B cell (primary cell): ENCODE data around the gene RPL28. TPM values are rescaled to one million over a fixed set of nuclear protein-coding genes. Genes with fewer than 3 reads are reported as not detected.

Source experiments
- ATAC-seq: fragments of 200-7000 bp; cut with Tn5 transposase; one replicate; pipeline ENCODE4 v1.10.0; 2021; ENCODE audit warnings: low read depth, mild to moderate bottlenecking, moderate number of reproducible peaks, moderate library complexity
- CTCF ChIA-PET: fragments of 350-600 bp; sonication (Branson Sonifier 250); formaldehyde crosslinking; loops from one replicate; lab custom pipeline; 2021; ENCODE audit warnings: antibody characterized with exemption, inconsistent platforms; lab: Charles Lee
- POLR2A ChIA-PET: fragments of 350-600 bp; sonication (Branson Sonifier 250); formaldehyde crosslinking; loops from one replicate; lab custom pipeline; 2021; ENCODE audit warnings: antibody characterized with exemption; lab: Charles Lee
- DNase-seq: peaks from one replicate; pipeline ENCODE4 v3.0.0; 2013
- H2AFZ ChIP-seq: 2 replicates; pipeline ENCODE4 v1.6.1; 2012; ENCODE audit warnings: mild to moderate bottlenecking, low read depth, low read length; ENCODE audit not compliant: insufficient read depth, poor library complexity, severe bottlenecking
- H3K27ac ChIP-seq, 2 donors: 1 replicate in 1 of 2; 2 replicates in 1 of 2; pipeline ENCODE4 v1.5.1; 2012 to 2013; ENCODE audit warnings: low read length in 2 of 2, mild to moderate bottlenecking in 2 of 2, moderate library complexity in 1 of 2
- H3K27me3 ChIP-seq, 4 experiments: fragments of 200-600 bp in 1 of 4; sonication (generic) in 1 of 4; replicated peaks in 1 of 4; 1 replicate in 2 of 4; 2 replicates in 2 of 4; pipeline versions ENCODE4 v1.6.1 to v1.7.0; 2013 to 2016; ENCODE audit warnings: low read length in 3 of 4, mild to moderate bottlenecking in 2 of 4, mixed read lengths in 1 of 4, moderate library complexity in 1 of 4; ENCODE audit not compliant: insufficient read depth in 4 of 4, control insufficient read depth in 3 of 4; ENCODE audit errors: control extremely low read depth in 1 of 4
- H3K36me3 ChIP-seq, 2 experiments: replicated peaks in 1 of 2; 1 replicate in 1 of 2; 2 replicates in 1 of 2; pipeline versions ENCODE4 v1.6.1 to v1.7.1; 2013; ENCODE audit warnings: low read length in 1 of 2; ENCODE audit not compliant: insufficient read depth in 2 of 2, control insufficient read depth in 1 of 2; ENCODE audit errors: control extremely low read depth in 1 of 2, extremely low read depth in 1 of 2
- H3K4me1 ChIP-seq, 2 donors: fragments of 200-600 bp in 1 of 2; sonication (generic) in 1 of 2; 1 replicate in 1 of 2; 2 replicates in 1 of 2; pipeline versions ENCODE4 v1.5.1 to v1.6.1; 2013 to 2017; ENCODE audit warnings: low read length in 2 of 2; ENCODE audit not compliant: control insufficient read depth in 2 of 2, insufficient read depth in 2 of 2
- H3K4me2 ChIP-seq: replicated peaks from 2 replicates; pipeline ENCODE3; 2012; ENCODE audit warnings: mild to moderate bottlenecking, low read depth, low read length; ENCODE audit not compliant: poor library complexity, severe bottlenecking
- H3K4me3 ChIP-seq, 5 experiments: fragments of 200-600 bp in 1 of 5; sonication (generic) in 1 of 5; 1 replicate in 3 of 5; 2 replicates in 2 of 5; pipeline versions ENCODE4 v1.5.1 to v1.7.0; 2011 to 2016; ENCODE audit warnings: low read length in 4 of 5, mild to moderate bottlenecking in 4 of 5, low read depth in 2 of 5, control low read depth in 1 of 5, moderate library complexity in 1 of 5; ENCODE audit not compliant: insufficient read depth in 1 of 5; ENCODE audit errors: control extremely low read depth in 1 of 5, extremely low read depth in 1 of 5
- H3K79me2 ChIP-seq: fragments of 200-600 bp; sonication (generic); one replicate; pipeline ENCODE4 v1.6.0; 2016; ENCODE audit warnings: low read length; ENCODE audit not compliant: control insufficient read depth, insufficient read depth
- H3K9ac ChIP-seq: fragments of 200-600 bp; sonication (generic); 2 replicates; pipeline ENCODE4 v1.6.1; 2017; ENCODE audit warnings: mild to moderate bottlenecking, low read length, moderate library complexity
- H3K9me3 ChIP-seq, 3 donors: one replicate each; pipeline versions ENCODE4 v1.6.1 to v1.7.1; 2013; ENCODE audit warnings: low read length in 2 of 3; ENCODE audit not compliant: control insufficient read depth in 2 of 3, insufficient read depth in 1 of 3; ENCODE audit errors: control extremely low read depth in 1 of 3
- H4K20me1 ChIP-seq: 2 replicates; pipeline ENCODE4 v1.6.0; 2012; ENCODE audit warnings: mild to moderate bottlenecking, low read length; ENCODE audit not compliant: insufficient read depth, control insufficient read depth, poor library complexity, severe bottlenecking
- H3K27ac Mint-ChIP-seq: one replicate; pipeline ENCODE4 v1.8.0; 2021; ENCODE audit warnings: mixed read lengths
- H3K27me3 Mint-ChIP-seq: one replicate; pipeline ENCODE4 v1.8.0; 2021; ENCODE audit warnings: mixed read lengths
- H3K4me1 Mint-ChIP-seq: one replicate; pipeline ENCODE4 v1.8.0; 2021; ENCODE audit warnings: mixed read lengths
- H3K4me3 Mint-ChIP-seq: one replicate; pipeline ENCODE4 v1.8.0; 2021; ENCODE audit warnings: mixed read lengths
- H3K9me3 Mint-ChIP-seq: one replicate; pipeline ENCODE4 v1.8.0; 2022; ENCODE audit warnings: mixed read lengths; ENCODE audit not compliant: insufficient read depth
- CTCF ChIP-seq: fragments of 200-600 bp; IDR thresholded peaks from one replicate; pipeline ENCODE4 v1.8.0; 2022; ENCODE audit warnings: antibody characterized with exemption, mild to moderate bottlenecking
- EZH2 ChIP-seq: IDR thresholded peaks from 2 replicates; pipeline ENCODE4 v1.6.1; 2012; ENCODE audit warnings: borderline replicate concordance, low read depth, mild to moderate bottlenecking, moderate library complexity, low read length; ENCODE audit not compliant: insufficient read depth, poor library complexity, severe bottlenecking
- WGBS: methylation state at CpG from one replicate; pipeline ENCODE4 v1.1.5; 2013; ENCODE audit warnings: missing lambda C conversion rate; ENCODE audit not compliant: insufficient coverage; 5-methylcytosine and 5-hydroxymethylcytosine counted together
- intact Hi-C: fragments of 100-400 bp; cut with micrococcal nuclease; formaldehyde crosslinking; loops from one replicate; pipeline ENCODE4 v1.10.0; 2022
- polyA plus RNA-seq: library from polyadenylated mRNA; depleted of rRNA; stranded (reverse); fragments of >200 nt; gene quantifications from 2 replicates; pipeline ENCODE4 v1.2.3, GENCODE V29; 2012
- total RNA-seq, 2 donors: library from RNA; stranded (reverse); fragments of 120-200 nt in 1 of 2; gene quantifications; 1 replicate in 1 of 2; 2 replicates in 1 of 2; pipeline versions ENCODE4 v1.2.3 to v1.2.4, GENCODE V29; 2013 to 2022

Gene RPL28
- total and polyA plus RNA-seq, 2 donors (not counting 1 experiment from before 2014, with no cell fraction given) = 2,578 to 4,661 TPM

GRCh38 chr19:55389386-55390317 lies 3.9 kb downstream of the RPL28 start:
- Histone ChIP-seq H3K27me3 (no peaks in the 10 kb centered on the region), H4K20me1 (peaks cover 64% of the 10 kb centered on the region), H3K9me3 (no peaks in the 10 kb centered on the region), H2AFZ (no peak overlapping the region), H3K4me1 (peaks cover 30 to 42% of the 10 kb centered on the region in 2 donors), H3K27ac (no peak overlapping the region), H3K4me3 (no peak overlapping the region), H3K79me2 (peaks cover 35% of the 10 kb centered on the region), H3K9ac (no peak overlapping the region), H3K36me3 (peaks cover 3 to 48% of the 10 kb centered on the region in 2 experiments), H3K4me2 (no peak overlapping the region)
- ATAC-seq (no peak), DNase-seq (no peak)
- TF ChIP-seq CTCF = no peak
- TF ChIP-seq EZH2 = no peak
- WGBS = 92% methylated on average over 19 of the region's 21 CpGs
- Mint-ChIP-seq H3K27me3 (no peaks in the 10 kb centered on the region), H3K27ac (peak overlapping the region; percentile 41), H3K9me3 (no peaks in the 10 kb centered on the region), H3K4me1 (peaks cover 54% of the 10 kb centered on the region), H3K4me3 (peak overlapping the region; percentile 41)
- POLR2A ChIA-PET = interaction anchor here (0.6 to 1.3 kb wide), 3 partner anchors 9 to 245 kb away, joined by 3 to 8 read pairs (median 3); partner anchors contain the start of gene UBE2S
- CTCF ChIA-PET = interaction anchor here (1.1 to 2.3 kb wide), 4 partner anchors 13 to 114 kb away, joined by 4 to 6 read pairs (median 4); no protein-coding TSS in a partner anchor
- intact Hi-C loops = no loop called here
